NCI-H69 (cell line): ENCODE results near the gene TWF2.

Experiments used
- DNase-seq: peaks from one replicate; lab custom pipeline; 2025; lab: John Stamatoyannopoulos, UW

Gene TWF2

GRCh38 chr3:52257911-52258310 lies 19.0 kb upstream of the TWF2 start:
- no peak for DNase-seq

- no peak for DNase-seq
These were observed 17.7 kb upstream of the TWF2 start for GRCh38 chr3:52256622-52257021.

- DNase-seq = no peak
These were observed 17.2 kb upstream of the TWF2 start for GRCh38 chr3:52256159-52256558.

GRCh38 chr3:52254608-52255007 lies 15.7 kb upstream of the TWF2 start:
- no peak for DNase-seq

GRCh38 chr3:52253314-52254304 lies 14.7 kb upstream of the TWF2 start:
- no peak for DNase-seq

GRCh38 chr3:52250122-52250521 lies 11.2 kb upstream of the TWF2 start:
- DNase-seq = no peak

- no peak for DNase-seq
These were observed 10.7 kb upstream of the TWF2 start for GRCh38 chr3:52249683-52250082.

- DNase-seq = peak; percentile 34
These were observed 10.0 kb upstream of the TWF2 start for GRCh38 chr3:52248816-52249547.

GRCh38 chr3:52248165-52248541 lies 9.2 kb upstream of the TWF2 start:
- no peak for DNase-seq

GRCh38 chr3:52247409-52248164 lies 8.6 kb upstream of the TWF2 start:
- DNase-seq = no peak

GRCh38 chr3:52246728-52247408 lies 7.9 kb upstream of the TWF2 start:
- no peak for DNase-seq

GRCh38 chr3:52246264-52246620 lies 7.3 kb upstream of the TWF2 start:
- DNase-seq = no peak

- peak; percentile 63 for DNase-seq
These were observed 6.6 kb upstream of the TWF2 start, which contains the start of gene PPM1M for GRCh38 chr3:52245322-52246263. Gene PPM1M, plus strand, starts transcription at chr3:52245759. Its CDS starts 66 bp downstream, at chr3:52245825.

GRCh38 chr3:52243791-52244628 lies 5.1 kb upstream of the TWF2 start:
- peak; percentile 75 for DNase-seq

- DNase-seq = no peak
These were observed 3.1 kb upstream of the TWF2 start for GRCh38 chr3:52242039-52242438.

- peak; percentile 84 for DNase-seq
These were observed 2.0 kb upstream of the TWF2 start for GRCh38 chr3:52240886-52241370.

GRCh38 chr3:52240059-52240885 lies 1.3 kb upstream of the TWF2 start:
- DNase-seq = peak; percentile 91

GRCh38 chr3:52238193-52238760 lies 681 bp downstream of the TWF2 start:
- peak; percentile 29 for DNase-seq
